GM23338 (cell line): Measurements from ENCODE around the gene USP9Y. TPM values are rescaled to one million over a fixed set of nuclear protein-coding genes. Genes with fewer than 3 reads are reported as not detected.

Experiments
- ATAC-seq: fragments of 200-7000 bp; cut with Tn5 transposase; 3 replicates; pipeline ENCODE4 v1.9.1; 2020
- DNase-seq: peaks from one replicate; pipeline ENCODE4 v3.0.0-alpha.2; 2015; ENCODE audit warnings: low spot score
- H2AFZ ChIP-seq: fragments of 200-600 bp; sonication (generic); 2 replicates; pipeline ENCODE4 v1.8.0; 2016; ENCODE audit warnings: antibody characterized with exemption, mild to moderate bottlenecking, moderate library complexity
- H3F3A ChIP-seq: fragments of 200-600 bp; sonication (generic); replicated peaks from 2 replicates; pipeline ENCODE4 v1.8.0; 2017; ENCODE audit warnings: antibody characterized with exemption, mixed run types, low read depth
- H3K27ac ChIP-seq: fragments of 200-600 bp; sonication (generic); 2 replicates; pipeline ENCODE4 v1.6.1; 2016; ENCODE audit warnings: low read depth
- H3K27me3 ChIP-seq: fragments of 200-600 bp; sonication (generic); 2 replicates; pipeline ENCODE4 v1.8.0; 2016; ENCODE audit warnings: mild to moderate bottlenecking, mixed run types, moderate library complexity; ENCODE audit not compliant: insufficient read depth
- H3K36me3 ChIP-seq: fragments of 200-600 bp; sonication (generic); 2 replicates; pipeline ENCODE4 v1.8.0; 2016; ENCODE audit warnings: mild to moderate bottlenecking; ENCODE audit not compliant: insufficient read depth
- H3K4me1 ChIP-seq: fragments of 200-600 bp; sonication (generic); 2 replicates; pipeline ENCODE4 v1.8.0; 2016; ENCODE audit warnings: mild to moderate bottlenecking, moderate library complexity; ENCODE audit not compliant: insufficient read depth
- H3K4me2 ChIP-seq: fragments of 200-600 bp; sonication (generic); 2 replicates; pipeline ENCODE4 v1.7.1; 2017; ENCODE audit warnings: mixed run types
- H3K4me3 ChIP-seq: fragments of 200-600 bp; sonication (generic); 2 replicates; pipeline ENCODE4 v1.6.1; 2016; ENCODE audit warnings: mixed run types
- H3K79me2 ChIP-seq: fragments of 200-600 bp; sonication (generic); replicated peaks from 2 replicates; pipeline ENCODE4 v1.8.0; 2017; ENCODE audit warnings: mild to moderate bottlenecking; ENCODE audit not compliant: insufficient read depth
- H3K9me2 ChIP-seq: fragments of 200-600 bp; sonication (generic); 2 replicates; pipeline ENCODE4 v1.8.0; 2017; ENCODE audit not compliant: insufficient read depth
- H4K20me1 ChIP-seq: fragments of 200-600 bp; sonication (generic); replicated peaks from 2 replicates; pipeline ENCODE4 v1.8.0; 2017; ENCODE audit warnings: mild to moderate bottlenecking; ENCODE audit not compliant: insufficient read depth
- H3K27ac Mint-ChIP-seq: 2 replicates; pipeline ENCODE4 v1.8.0; 2020; ENCODE audit warnings: inconsistent platforms, mild to moderate bottlenecking, moderate library complexity, mixed read lengths
- H3K27me3 Mint-ChIP-seq: 3 replicates; pipeline ENCODE4 v1.8.0; 2022; ENCODE audit warnings: low read depth, mild to moderate bottlenecking, moderate library complexity, mixed read lengths, inconsistent platforms; ENCODE audit not compliant: insufficient read depth, poor library complexity
- H3K36me3 Mint-ChIP-seq: 3 replicates; pipeline ENCODE4 v1.8.0; 2021; ENCODE audit warnings: low read depth, mild to moderate bottlenecking, inconsistent platforms, moderate library complexity, mixed read lengths
- H3K4me1 Mint-ChIP-seq: 3 replicates; pipeline ENCODE4 v1.8.0; 2020; ENCODE audit warnings: mild to moderate bottlenecking, inconsistent platforms, mixed read lengths
- H3K4me3 Mint-ChIP-seq: 3 replicates; pipeline ENCODE4 v1.8.0; 2021; ENCODE audit warnings: moderate library complexity, mild to moderate bottlenecking, inconsistent platforms, mixed read lengths
- H3K9me3 Mint-ChIP-seq: 3 replicates; pipeline ENCODE4 v1.8.0; 2020; ENCODE audit warnings: moderate library complexity, mild to moderate bottlenecking, inconsistent platforms, mixed read lengths
- EZH2 ChIP-seq: fragments of 200-600 bp; sonication (generic); IDR thresholded peaks from one replicate; pipeline ENCODE4 v1.8.0; 2017; ENCODE audit warnings: antibody characterized with exemption, mild to moderate bottlenecking, low read depth; ENCODE audit not compliant: unreplicated experiment
- JUNB ChIP-seq: IDR thresholded peaks from one replicate; pipeline ENCODE4 v1.6.1; 2016; ENCODE audit warnings: antibody characterized with exemption; ENCODE audit not compliant: unreplicated experiment
- NANOG ChIP-seq: IDR thresholded peaks from 2 replicates; pipeline ENCODE4 v1.6.1; 2016; ENCODE audit warnings: antibody characterized with exemption, borderline replicate concordance
- POLR2AphosphoS5 ChIP-seq: IDR thresholded peaks from 2 replicates; pipeline ENCODE4 v1.6.1; 2016; ENCODE audit warnings: antibody characterized with exemption, low read depth
- REST ChIP-seq: IDR thresholded peaks from one replicate; pipeline ENCODE4 v1.6.1; 2018; ENCODE audit warnings: antibody characterized with exemption; ENCODE audit not compliant: unreplicated experiment
- STAT1 ChIP-seq: IDR thresholded peaks from one replicate; pipeline ENCODE4 v1.6.1; 2016; ENCODE audit warnings: antibody characterized with exemption; ENCODE audit not compliant: unreplicated experiment
- polyA plus RNA-seq: library from polyadenylated mRNA; unstranded; fragments of >200 nt; fragmentation: Nextera tagmentation; extraction: Ambion mirVana; gene quantifications from 2 replicates; pipeline ENCODE4 v1.2.1, GENCODE V29; 2016
- total RNA-seq: library from RNA; depleted of rRNA; stranded (reverse); fragments of >200 nt; shearing (Covaris generic); gene quantifications from 2 replicates; pipeline ENCODE4 v1.2.3, GENCODE V29; 2014
- TF ChIP-seq, protein P1 (sequence below): IDR thresholded peaks from 2 replicates; pipeline ENCODE4 v1.6.1; 2016; ENCODE audit warnings: antibody characterized with exemption
- TF ChIP-seq, protein P2 (sequence below), 2 experiments: fragments of 200-600 bp in 1 of 2; sonication (generic) in 1 of 2; conservative IDR thresholded peaks; 2 replicates each; pipeline versions ENCODE4 v1.5.1 to v1.6.1; 2016 to 2017; ENCODE audit warnings: antibody characterized with exemption in 2 of 2, low read depth in 2 of 2, mild to moderate bottlenecking in 2 of 2, moderate library complexity in 1 of 2

The USP9Y gene
- total and polyA plus RNA-seq, 2 experiments from 2014 or later = 23.7 to 49.0 TPM

GRCh38 chrY:12661745-12662681 is 39.0 kb upstream of the USP9Y start:
- H3K4me3 Mint-ChIP-seq = peak overlapping the region; percentile 98
- peak overlapping the region; percentile 99 for H3K27ac Mint-ChIP-seq
- H3K9me2 ChIP-seq = no peaks in the 10 kb centered on the region
- H3K4me1 Mint-ChIP-seq = peaks cover 5% of the 10 kb centered on the region; the same call in 2 of the 3 replicates
- peak overlapping the region; percentile 66 for H3K4me3 ChIP-seq
- TF ChIP-seq, protein P1, sequence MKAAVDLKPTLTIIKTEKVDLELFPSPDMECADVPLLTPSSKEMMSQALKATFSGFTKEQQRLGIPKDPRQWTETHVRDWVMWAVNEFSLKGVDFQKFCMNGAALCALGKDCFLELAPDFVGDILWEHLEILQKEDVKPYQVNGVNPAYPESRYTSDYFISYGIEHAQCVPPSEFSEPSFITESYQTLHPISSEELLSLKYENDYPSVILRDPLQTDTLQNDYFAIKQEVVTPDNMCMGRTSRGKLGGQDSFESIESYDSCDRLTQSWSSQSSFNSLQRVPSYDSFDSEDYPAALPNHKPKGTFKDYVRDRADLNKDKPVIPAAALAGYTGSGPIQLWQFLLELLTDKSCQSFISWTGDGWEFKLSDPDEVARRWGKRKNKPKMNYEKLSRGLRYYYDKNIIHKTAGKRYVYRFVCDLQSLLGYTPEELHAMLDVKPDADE = no peak
- peak; percentile 43; the same call in 1 of the 2 replicates for TF ChIP-seq POLR2AphosphoS5
- H3K27ac ChIP-seq = peak overlapping the region; percentile 92
- H3K4me2 ChIP-seq = peak overlapping the region; percentile 88
- peaks cover 3% of the 10 kb centered on the region for H4K20me1 ChIP-seq
- H3K36me3 ChIP-seq = peaks cover 4% of the 10 kb centered on the region; the same call in 1 of the 2 replicates
- ATAC-seq (peak; percentile 81), DNase-seq (peak; percentile 72)
- 0 out of 2 replicates have a peak, but pooled peaks cover 3% of the 10 kb centered on the region for H3K4me1 ChIP-seq
- peak overlapping the region; percentile 93 for H2AFZ ChIP-seq
- H3K27me3 Mint-ChIP-seq = no peaks in the 10 kb centered on the region
- H3K27me3 ChIP-seq = no peaks in the 10 kb centered on the region
- H3K9me3 Mint-ChIP-seq = no peaks in the 10 kb centered on the region; the same call in 2 of the 3 replicates
- no peaks in the 10 kb centered on the region for H3F3A ChIP-seq
- H3K79me2 ChIP-seq = peaks cover 45% of the 10 kb centered on the region
- peaks cover 29% of the 10 kb centered on the region for H3K36me3 Mint-ChIP-seq

DNA sequence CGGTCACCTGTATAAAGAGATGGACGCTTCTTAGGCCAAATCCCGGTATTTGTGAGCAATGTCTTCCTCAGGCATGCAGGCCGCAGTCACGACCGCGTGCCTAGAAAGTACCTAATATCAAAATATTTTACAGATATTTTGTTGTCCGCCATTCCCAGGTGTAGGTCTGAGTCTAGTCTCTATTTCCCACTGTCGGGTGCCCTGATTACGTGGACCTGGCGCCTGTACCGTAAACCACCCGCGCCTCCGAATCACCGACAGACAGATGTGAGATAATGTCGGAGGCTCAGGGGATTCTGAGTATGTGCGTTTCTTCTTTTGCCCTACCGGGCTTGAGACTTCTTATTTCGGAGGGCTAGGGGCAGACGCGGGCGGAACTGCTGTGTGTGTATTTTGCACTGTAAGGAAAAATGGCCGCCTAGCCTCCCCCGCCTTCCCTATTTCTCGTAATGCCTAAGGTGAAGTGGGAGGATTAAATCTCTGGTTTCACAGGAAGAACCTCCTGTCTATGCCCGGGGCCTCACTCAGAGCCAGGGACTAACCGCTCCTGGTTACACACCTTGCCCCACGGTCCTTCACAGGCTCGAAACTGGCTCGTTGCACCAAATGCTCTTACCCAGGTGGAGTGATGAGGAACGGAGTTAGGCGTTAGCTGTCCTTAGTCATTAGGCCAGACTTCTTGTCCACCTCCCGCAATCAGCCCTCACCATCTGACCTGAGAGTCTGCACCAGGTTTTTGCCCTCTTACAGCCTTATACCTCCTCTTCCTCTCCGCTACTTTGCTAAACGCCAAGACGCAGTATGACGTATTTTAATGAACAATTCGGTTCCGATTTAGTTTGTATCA is 38.1 kb upstream of the USP9Y start:
- Histone ChIP-seq H4K20me1 (peaks cover 3% of the 10 kb centered on the region), H3K4me1 (0 out of 2 replicates have a peak, but pooled peaks cover 3% of the 10 kb centered on the region), H3K79me2 (peaks cover 55% of the 10 kb centered on the region), H3K4me2 (peak overlapping the region; percentile 81), H3K36me3 (peaks cover 7% of the 10 kb centered on the region; the same call in 1 of the 2 replicates), H3K9me2 (no peaks in the 10 kb centered on the region), H3F3A (no peaks in the 10 kb centered on the region), H3K27me3 (no peaks in the 10 kb centered on the region), H3K27ac (peak overlapping the region; percentile 92), H2AFZ (no peak overlapping the region; the same call in 1 of the 2 replicates), H3K4me3 (peak overlapping the region; percentile 66)
- ATAC-seq (peak; percentile 65), DNase-seq (peak; percentile 53)
- Mint-ChIP-seq H3K36me3 (peaks cover 33% of the 10 kb centered on the region), H3K27ac (peak overlapping the region; percentile 99), H3K4me3 (peak overlapping the region; percentile 98), H3K4me1 (peaks cover 10% of the 10 kb centered on the region; the same call in 2 of the 3 replicates), H3K27me3 (no peaks in the 10 kb centered on the region), H3K9me3 (no peaks in the 10 kb centered on the region; the same call in 2 of the 3 replicates)
- no peak for TF ChIP-seq STAT1
- no peak for TF ChIP-seq POLR2AphosphoS5
- no peak for TF ChIP-seq EZH2
- no peak for TF ChIP-seq JUNB
- no peak for TF ChIP-seq NANOG
- TF ChIP-seq, protein P2, sequence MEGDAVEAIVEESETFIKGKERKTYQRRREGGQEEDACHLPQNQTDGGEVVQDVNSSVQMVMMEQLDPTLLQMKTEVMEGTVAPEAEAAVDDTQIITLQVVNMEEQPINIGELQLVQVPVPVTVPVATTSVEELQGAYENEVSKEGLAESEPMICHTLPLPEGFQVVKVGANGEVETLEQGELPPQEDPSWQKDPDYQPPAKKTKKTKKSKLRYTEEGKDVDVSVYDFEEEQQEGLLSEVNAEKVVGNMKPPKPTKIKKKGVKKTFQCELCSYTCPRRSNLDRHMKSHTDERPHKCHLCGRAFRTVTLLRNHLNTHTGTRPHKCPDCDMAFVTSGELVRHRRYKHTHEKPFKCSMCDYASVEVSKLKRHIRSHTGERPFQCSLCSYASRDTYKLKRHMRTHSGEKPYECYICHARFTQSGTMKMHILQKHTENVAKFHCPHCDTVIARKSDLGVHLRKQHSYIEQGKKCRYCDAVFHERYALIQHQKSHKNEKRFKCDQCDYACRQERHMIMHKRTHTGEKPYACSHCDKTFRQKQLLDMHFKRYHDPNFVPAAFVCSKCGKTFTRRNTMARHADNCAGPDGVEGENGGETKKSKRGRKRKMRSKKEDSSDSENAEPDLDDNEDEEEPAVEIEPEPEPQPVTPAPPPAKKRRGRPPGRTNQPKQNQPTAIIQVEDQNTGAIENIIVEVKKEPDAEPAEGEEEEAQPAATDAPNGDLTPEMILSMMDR (conservative IDR thresholded peaks at IDR 0.05; ENCODE audit: low read depth in 2 of 2) = no peak
- no peak for TF ChIP-seq REST
